ENCODE measurements around the gene C1orf87.
A peak's percentile ranks its signal among the peaks of the same experiment; 100 is the strongest.
"Not testable (repeated sequence)": the region's sequence is repeated elsewhere in the genome, so short reads cannot be mapped to it uniquely, and the experiment has no call there.

The C1orf87 gene

DNA sequence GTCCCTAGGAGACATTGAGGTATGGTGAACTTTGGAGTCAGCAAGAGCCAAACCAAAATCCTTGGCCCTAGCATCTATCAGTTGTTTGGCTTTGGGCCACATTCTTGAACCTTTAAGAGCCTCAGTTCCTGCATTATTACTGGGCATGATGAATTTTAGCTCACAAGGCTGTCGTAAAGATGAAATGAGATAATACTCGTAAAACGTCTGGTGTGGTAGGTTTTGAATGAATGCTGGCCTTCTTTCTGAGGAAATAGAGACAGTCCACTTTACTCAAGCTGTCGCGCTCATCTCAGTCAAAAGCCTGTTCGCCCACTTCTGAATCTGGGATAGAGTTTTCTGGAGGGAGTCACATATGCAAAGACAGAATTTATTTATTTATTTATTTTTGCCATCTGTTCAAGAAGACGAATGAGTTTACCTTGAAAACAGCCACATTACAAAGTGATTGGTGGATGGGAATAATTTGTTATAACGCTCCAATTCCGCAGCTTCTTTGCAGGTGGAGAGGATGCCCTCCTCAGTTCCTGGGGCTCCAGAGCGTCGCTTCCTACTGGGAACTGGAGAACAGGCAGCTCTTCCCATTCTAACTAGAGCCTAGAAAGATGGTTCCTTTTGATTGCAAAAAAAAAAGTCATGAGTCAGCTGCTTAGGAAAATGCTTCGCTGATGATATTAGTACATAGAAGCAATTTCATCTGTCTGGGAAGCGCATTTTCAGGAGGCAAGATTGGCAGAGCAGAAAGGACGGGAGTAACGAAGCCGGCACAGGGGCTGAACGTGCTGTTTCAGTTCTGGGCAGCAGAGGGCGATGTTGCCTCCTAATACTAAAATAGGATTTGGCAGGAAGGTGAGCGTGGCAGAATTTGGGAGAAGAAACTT lies 97.1 kb downstream of the C1orf87 start:
- H3K4me3 ChIP-seq (ENCODE audit: low read depth, low read length), result no peak overlapping the region
- TF ChIP-seq, protein P1, sequence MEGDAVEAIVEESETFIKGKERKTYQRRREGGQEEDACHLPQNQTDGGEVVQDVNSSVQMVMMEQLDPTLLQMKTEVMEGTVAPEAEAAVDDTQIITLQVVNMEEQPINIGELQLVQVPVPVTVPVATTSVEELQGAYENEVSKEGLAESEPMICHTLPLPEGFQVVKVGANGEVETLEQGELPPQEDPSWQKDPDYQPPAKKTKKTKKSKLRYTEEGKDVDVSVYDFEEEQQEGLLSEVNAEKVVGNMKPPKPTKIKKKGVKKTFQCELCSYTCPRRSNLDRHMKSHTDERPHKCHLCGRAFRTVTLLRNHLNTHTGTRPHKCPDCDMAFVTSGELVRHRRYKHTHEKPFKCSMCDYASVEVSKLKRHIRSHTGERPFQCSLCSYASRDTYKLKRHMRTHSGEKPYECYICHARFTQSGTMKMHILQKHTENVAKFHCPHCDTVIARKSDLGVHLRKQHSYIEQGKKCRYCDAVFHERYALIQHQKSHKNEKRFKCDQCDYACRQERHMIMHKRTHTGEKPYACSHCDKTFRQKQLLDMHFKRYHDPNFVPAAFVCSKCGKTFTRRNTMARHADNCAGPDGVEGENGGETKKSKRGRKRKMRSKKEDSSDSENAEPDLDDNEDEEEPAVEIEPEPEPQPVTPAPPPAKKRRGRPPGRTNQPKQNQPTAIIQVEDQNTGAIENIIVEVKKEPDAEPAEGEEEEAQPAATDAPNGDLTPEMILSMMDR (IDR thresholded peaks at IDR 0.05; ENCODE audit: insufficient read depth, low read depth, low read length, missing control alignments), result peak; percentile 86
- peak; percentile 45 for DNase-seq (ENCODE audit: low read depth)

DNA sequence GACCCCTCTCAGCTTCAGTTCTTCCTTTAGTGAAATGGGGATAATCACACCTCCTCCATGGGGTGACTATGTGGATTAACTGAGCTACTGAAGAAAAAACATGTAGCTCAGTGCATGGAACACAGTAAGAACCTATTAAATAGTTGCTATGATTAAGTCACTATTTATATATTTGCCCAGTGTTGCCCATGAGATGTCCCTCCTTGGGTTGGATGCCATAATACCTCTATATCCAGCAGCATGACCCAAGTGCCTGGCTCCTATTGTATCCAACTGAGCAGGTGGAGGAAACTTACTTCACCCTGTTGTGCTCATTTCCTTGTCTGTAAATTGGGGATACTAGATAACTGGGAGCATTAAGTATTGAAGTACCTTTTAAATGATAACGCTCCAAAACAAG lies 99.9 kb downstream of the C1orf87 start:
- TF ChIP-seq, protein P1 (IDR thresholded peaks at IDR 0.05; ENCODE audit: insufficient read depth, low read depth, low read length, missing control alignments), result no peak
- no peak overlapping the region for H3K4me3 ChIP-seq (ENCODE audit: low read depth, low read length)
- no peak for DNase-seq (ENCODE audit: low read depth)

DNA sequence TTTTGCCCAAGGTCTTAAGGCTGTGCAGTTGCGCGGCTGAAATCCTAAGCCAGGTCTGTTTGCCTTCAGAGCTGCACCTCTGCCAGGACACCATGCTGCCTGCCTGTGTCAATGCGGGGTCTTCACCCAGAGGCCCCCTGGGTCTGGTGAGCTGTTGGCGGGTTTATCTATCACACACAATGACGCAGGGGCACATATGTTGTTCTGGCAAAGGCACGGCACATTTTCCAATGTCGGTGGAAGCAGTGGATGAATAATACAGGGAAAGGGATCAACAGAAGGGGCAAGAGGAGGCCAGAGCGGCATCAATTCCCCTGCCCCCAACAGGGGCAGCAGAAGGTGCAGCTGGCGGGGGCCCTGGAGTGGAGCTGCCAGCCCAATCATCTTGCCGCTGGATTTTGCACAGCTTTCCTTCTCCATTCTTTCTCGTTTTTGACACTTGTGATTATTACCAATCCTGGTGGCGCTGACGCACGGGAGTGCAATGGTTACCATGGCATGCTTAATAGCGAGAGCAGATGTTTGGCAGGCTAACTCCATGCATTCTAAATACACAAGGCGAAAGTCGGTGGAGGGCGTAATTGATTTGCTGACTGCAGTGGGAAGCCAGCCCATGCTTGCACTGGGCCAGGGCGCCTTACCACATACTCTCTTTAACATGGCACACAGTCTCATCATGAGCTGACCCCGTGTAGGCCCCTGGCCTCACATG lies 101.2 kb downstream of the C1orf87 start:
- TF ChIP-seq, protein P1 (IDR thresholded peaks at IDR 0.05; ENCODE audit: insufficient read depth, low read depth, low read length, missing control alignments), result no peak
- H3K4me3 ChIP-seq (ENCODE audit: low read depth, low read length), result no peak overlapping the region
- no peak for DNase-seq (ENCODE audit: low read depth)

DNA sequence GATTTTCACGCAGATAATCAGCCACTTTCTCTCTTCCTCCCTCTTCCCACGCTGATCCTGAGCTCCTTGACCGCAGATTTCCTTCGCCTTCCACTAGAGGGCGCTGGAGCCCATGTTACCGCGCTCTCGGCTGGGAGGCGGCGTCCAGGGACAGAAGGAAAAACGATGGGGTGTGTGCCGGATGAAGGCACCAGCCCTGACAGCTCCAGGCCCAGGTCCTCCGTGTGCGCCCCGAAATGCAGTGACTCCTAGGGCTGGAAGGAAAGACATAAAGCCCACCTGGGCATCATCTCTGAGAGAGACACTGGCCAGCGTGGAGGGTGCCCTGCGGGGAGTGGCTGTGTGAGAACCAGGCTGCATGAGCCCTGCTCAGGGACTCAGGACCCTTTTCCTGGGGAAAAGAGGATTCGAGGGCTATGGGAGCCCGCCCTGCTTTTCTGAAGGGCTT lies 102.1 kb downstream of the C1orf87 start:
- TF ChIP-seq, protein P1 (IDR thresholded peaks at IDR 0.05; ENCODE audit: insufficient read depth, low read depth, low read length, missing control alignments), result peak; percentile 80
- H3K4me3 ChIP-seq (ENCODE audit: low read depth, low read length), result no peak overlapping the region
- DNase-seq (ENCODE audit: low read depth), result peak; percentile 35

DNA sequence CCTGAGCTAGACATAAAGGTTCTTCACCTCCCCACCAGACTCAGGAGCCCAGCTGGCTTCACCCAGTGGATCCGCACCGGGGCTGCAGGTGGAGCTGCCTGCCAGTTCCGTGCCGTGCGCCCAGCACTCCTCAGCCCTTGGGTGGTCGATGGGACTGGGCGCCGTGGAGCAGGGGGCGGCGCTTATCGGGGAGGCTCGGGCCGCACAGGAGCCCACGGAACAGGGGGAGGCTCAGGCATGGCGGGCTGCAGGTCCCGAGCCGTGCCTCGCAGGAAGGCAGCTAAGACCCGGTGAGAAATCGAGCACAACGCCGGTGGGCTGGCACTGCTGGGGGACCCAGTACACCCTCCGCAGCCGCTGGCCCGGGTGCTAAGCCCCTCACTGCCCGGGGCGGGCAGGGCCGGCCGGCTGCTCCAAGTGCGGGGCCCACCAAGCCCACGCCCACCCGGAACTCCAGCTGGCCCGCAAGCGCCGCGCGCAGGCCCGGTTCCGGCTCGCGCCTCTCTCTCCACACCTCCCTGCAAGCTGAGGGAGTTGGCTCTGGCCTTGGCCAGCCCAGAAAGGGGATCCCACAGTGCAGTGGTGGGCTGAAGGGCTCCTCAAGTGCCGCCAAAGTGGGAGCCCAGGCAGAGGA lies 103.9 kb downstream of the C1orf87 start:
- not testable (repeated sequence) for DNase-seq (ENCODE audit: low read depth); H3K4me3 ChIP-seq (ENCODE audit: low read depth, low read length)

DNA sequence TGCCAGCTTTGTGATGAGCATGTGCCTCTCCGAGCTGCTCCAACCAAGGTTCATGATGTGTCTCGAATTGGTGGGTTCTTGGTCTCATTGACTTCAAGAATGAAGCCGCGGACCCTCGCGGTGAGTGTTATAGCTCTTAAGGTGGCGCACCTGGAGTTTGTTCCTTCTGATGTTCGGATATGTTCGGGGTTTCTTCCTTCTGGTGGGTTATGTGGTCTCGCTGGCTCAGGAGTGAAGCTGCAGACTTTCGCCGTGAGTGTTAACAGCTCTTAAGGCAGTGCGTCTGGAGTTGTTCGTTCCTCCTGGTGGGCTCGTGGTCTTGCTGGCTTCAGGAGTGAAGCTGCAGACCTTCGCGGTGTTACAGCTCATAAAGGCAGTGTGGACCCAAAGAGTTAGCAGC lies 104.8 kb downstream of the C1orf87 start:
- not testable (repeated sequence) for H3K4me3 ChIP-seq (ENCODE audit: low read depth, low read length); DNase-seq (ENCODE audit: low read depth)

DNA sequence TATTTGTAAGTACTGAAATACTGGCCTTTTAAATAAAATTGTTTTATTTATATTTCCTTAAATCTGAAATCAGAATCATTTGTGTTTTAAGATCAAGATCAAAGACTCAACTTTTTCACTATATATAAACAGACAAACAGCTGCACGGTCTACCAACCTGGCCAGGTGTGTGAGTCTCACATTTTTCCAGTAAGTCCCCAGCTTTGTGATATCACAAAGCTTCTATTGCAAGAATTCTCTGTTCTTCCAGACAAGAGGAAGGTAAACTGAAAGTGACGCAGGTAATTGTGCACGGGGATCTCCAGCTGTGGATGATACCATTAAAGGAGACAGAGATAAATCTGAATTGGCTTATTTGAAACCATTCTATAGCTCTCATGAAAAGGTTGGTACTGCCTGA lies 105.8 kb downstream of the C1orf87 start:
- TF ChIP-seq, protein P1 (IDR thresholded peaks at IDR 0.05; ENCODE audit: insufficient read depth, low read depth, low read length, missing control alignments), result no peak
- H3K4me3 ChIP-seq (ENCODE audit: low read depth, low read length), result no peak overlapping the region
- DNase-seq (ENCODE audit: low read depth), result no peak
